Stimulated activated CD4-positive, alpha-beta T cell treated with anti-CD3 and anti-CD28 coated beads, Interleukin-1b, Interleukin-23, amount 100 ng/mL, for 1 hour (primary cell): ENCODE data around the gene PDCL3.

Experiments
- DNase-seq, 2 donors: peaks; one replicate each; pipeline ENCODE4 v3.0.0-alpha.2; 2020; ENCODE audit warnings: low read depth in 2 of 2

The PDCL3 gene

GRCh38 chr2:100611079-100612029 lies 48.6 kb downstream of the PDCL3 start:
- DNase-seq = no peak

- no peak for DNase-seq
These were observed 49.7 kb downstream of the PDCL3 start for GRCh38 chr2:100612388-100613000.

DNA sequence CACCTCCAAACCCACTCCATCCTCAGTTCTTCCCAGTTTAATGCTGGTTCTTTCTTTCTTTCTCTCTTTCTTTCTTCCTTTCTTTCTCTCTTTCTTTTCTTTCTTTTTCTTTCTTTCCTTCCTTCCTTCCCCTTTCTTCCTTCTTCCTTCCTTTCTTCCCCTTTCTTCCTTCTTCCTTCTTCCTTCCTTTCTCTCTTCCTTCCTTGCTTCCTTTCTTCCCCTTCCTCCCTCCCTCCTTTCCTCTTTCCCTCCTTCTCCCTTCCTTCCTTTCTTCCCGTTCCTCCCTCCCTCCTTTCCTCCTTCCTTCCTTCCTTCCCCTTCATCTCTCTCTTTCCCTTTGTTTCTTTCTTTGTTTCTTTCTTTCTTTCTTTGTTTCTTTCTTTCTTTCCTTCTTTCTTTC lies 50.9 kb downstream of the PDCL3 start:
- no peak for DNase-seq

GRCh38 chr2:100614455-100615000 lies 51.7 kb downstream of the PDCL3 start:
- DNase-seq = no peak

- DNase-seq = no peak
These were observed 52.7 kb downstream of the PDCL3 start for GRCh38 chr2:100615471-100615870.

GRCh38 chr2:100615886-100616285 lies 53.1 kb downstream of the PDCL3 start:
- DNase-seq = no peak

DNA sequence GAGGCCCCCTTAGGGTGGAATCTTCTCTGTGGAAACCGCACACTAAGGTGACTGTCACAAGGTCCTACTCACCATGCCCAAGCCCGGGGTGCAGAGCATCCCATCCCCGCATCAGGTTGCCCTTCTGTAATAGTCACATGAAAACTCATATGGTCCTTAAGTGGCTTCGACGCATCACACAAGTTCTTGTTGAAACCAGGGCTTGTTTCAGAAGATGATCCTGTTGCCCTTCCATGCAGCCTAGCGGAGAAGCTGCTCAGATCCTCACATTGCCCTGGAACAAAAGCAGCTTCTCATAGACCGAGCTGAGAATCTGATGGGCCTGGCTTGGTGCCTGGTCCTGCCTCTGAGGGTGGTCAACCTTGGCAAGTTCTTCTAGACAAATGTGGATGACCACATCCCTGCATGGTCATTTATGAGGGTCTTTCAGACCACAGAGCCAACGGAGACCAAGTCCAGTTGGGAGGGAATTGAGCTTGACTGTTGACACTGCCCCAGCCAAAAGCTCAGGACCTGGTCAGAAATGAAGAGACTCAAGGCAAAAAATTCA lies 54.1 kb downstream of the PDCL3 start:
- DNase-seq = no peak

DNA sequence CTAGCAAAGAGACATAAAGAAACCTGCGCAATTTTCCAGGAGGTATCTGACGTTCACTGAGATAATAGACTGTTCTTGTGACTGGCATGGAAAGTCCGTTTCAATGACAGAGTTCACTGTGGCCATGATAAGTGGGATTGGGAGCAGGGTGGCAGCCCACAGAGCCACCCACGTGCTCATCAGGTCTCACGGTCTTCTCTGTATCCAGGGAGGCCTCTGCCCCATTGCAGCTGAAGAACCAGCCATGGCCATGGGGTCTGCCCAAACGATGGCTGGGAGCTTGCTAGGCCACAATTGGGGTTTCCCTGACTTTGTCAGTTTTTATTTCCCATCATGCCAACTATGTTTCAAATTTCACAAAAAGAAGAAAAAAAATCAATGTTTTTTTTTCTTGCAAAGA lies 57.2 kb downstream of the PDCL3 start:
- DNase-seq = no peak

- DNase-seq = no peak
These were observed 57.7 kb downstream of the PDCL3 start for GRCh38 chr2:100620481-100620880.

DNA sequence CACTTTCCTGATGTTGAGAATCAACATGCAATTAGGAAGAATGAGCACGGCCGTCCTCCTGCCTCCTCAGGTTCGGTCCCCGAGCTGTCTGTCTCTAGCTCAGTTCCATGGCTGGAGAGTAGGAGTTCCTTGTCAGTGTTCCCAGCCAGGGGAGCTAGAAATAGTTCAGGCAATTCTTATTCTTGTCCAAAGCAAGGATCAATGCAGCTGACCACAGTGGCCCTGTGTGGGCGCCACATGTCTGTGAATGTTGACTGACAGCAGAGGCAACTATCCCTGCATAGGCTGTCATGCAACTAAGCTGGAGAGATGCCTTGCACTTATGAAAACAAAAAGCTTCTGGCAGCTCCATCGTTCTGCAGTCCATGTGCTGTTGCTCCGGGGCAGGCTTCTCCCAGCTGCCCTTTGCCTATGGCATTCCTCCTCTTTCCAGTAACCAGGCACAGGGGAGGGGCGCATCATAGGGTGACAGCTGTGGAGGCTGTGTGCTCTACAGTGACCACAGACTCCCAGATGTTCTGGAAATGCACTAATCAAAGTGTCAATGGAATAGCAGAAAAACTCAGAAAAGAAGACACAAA lies 58.7 kb downstream of the PDCL3 start:
- no peak for DNase-seq

- no peak for DNase-seq
These were observed 60.4 kb downstream of the PDCL3 start for GRCh38 chr2:100623033-100623715.

- no peak for DNase-seq
These were observed 61.1 kb downstream of the PDCL3 start for GRCh38 chr2:100623930-100624329.

- no peak for DNase-seq
These were observed 61.7 kb downstream of the PDCL3 start for GRCh38 chr2:100624536-100624935.

DNA sequence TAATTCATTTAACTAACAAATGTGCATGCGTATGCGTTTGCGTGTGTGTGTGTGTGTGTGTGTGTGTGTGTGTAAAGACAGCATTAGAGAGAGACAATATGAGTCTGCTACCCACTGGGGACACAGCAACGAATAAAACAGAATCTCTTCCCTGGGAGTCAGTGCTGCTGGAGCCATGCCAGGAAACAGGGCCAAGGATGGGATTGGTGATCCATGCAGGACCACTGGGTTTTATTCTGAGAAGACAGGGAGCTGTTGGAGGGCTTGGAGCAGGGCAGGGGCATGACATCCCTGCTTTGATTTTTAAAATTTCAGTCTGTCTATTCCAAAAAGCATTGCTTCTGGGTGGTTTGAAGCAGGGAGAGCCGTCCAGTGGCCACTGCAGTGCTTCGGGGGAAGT lies 62.9 kb downstream of the PDCL3 start:
- DNase-seq = no peak
